Placental pericyte (primary cell): ENCODE results near the gene CDNF. TPM values are rescaled to one million over a fixed set of nuclear protein-coding genes. Genes with fewer than 3 reads are reported as not detected.

Experiments
- total RNA-seq: library from RNA; depleted of rRNA; stranded (reverse); fragments of >200 nt; gene quantifications from 2 replicates; pipeline ENCODE4 v1.2.3, GENCODE V29; 2012

The CDNF gene
- total RNA-seq, result 0.86 and 1.1 TPM in 2 replicates

GRCh38 chr10:14837757-14838581 is at the start of gene CDNF, which contains the start of the genes HSPA14 and MSANTD7:
TSS of gene CDNF (minus strand) at chr10:14838037. CDS start at chr10:14837946, 91 bp downstream.
TSS of gene HSPA14 (plus strand) at chr10:14838306. CDS start at chr10:14838403, 97 bp downstream.
TSS of gene MSANTD7 (plus strand) at chr10:14838306. CDS start at chr10:14842285, 3,979 bp downstream.

DNA sequence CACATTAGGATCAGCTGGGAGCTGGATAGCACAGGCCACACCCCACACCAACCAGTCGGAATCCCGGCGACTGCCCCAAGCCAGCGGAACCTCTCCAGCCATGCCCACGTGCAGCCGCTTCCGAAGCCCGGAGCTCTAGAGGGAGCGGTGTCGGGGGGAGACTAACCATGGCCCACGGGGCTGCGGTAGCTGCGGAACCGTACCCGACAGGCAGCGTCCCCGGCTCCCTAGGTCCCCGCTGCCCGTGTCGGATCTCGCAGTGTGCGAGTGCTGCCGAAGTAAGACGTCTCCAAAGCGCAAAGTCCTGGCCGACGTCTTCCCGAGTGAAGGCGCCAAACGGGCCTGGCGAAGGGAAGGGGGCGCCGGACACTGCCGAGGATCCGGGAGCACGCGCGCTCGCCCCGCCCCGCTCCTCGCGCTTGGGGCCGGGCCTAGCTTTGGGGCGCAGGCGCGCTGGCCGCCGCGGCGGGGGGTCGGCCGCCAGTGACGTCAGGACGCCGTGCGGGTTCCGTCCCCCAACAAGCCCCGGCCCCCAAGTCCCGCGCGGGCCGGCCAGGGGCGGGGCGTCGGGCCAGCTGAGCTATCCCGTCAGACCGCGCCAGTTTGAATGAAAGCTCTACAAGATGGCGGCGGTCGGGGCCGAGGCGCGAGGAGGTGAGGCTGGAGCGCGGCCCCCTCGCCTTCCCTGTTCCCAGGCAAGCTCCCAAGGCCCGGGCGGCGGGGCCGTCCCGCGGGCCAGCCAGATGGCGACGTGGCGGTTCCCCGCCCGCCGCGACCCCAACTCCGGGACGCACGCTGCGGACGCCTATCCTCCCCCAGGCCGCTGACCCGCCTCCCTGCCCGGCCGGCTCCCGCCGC is 40.7 kb upstream of the CDNF start, which contains the start of gene SUV39H2:
Gene SUV39H2 (plus strand): TSS at position 601 of the 858 bp plus-strand sequence. CDS start 23 bp downstream, at position 624.

GRCh38 chr10:14774797-14775196 is 63.0 kb downstream of the CDNF start, which contains the start of gene FAM107B:
TSS of gene FAM107B (minus strand) at chr10:14774897. CDS start at chr10:14774663, 234 bp downstream.

Other genes with a start within 250 kb of the CDNF start
- gene FAM107B, start 63.1 kb downstream of the CDNF start, total RNA-seq, result 7.7 and 53.1 TPM in 2 replicates
- gene HSPA14, start 269 bp upstream of the CDNF start, total RNA-seq, result 7.7 and 14.0 TPM in 2 replicates
- gene MSANTD7, start 269 bp upstream of the CDNF start, total RNA-seq, result 14.2 and 26.6 TPM in 2 replicates
- gene SUV39H2, start 40.8 kb upstream of the CDNF start, total RNA-seq, result 5.7 and 23.3 TPM in 2 replicates
- gene DCLRE1C, start 116.1 kb upstream of the CDNF start, total RNA-seq, result 11.4 and 16.3 TPM in 2 replicates
- gene MEIG1, start 121.4 kb upstream of the CDNF start, total RNA-seq, result not detected in 2 replicates
- gene OLAH, start 205.9 kb upstream of the CDNF start, total RNA-seq, result not detected in 2 replicates